Measurements from ENCODE around the gene SEL1L3.

SEL1L3 gene

GRCh38 chr4:25727711-25728493, 134.9 kb downstream of the SEL1L3 start:
- Histone ChIP-seq H3K4me3 (ENCODE audit: low read depth, low read length) (no peak overlapping the region), H3K27ac (ENCODE audit: extremely low read depth, low read depth, low read length) (no peak overlapping the region), H3K36me3 (ENCODE audit: control insufficient read depth in 2 of 2, insufficient read depth in 1 of 2, low read length in 2 of 2) (no peaks in the 10 kb centered on the region), H3K9me3 (ENCODE audit: control insufficient read depth, insufficient read depth, low read depth, low read length) (no peaks in the 10 kb centered on the region), H3K4me1 (ENCODE audit: control insufficient read depth, insufficient read depth, low read length) (no peaks in the 10 kb centered on the region)
- ChIA-PET CTCF (no interaction called here), POLR2A (no interaction called here)
- TF ChIP-seq ZNF248 (tag by site-specific recombination; IDR thresholded peaks at IDR 0.05) = no peak
- TF ChIP-seq ZNF184 (tag by site-specific recombination; IDR thresholded peaks at IDR 0.05) = no peak
- no peak for TF ChIP-seq GLIS1 (tag by site-specific recombination; IDR thresholded peaks at IDR 0.05)
- TF ChIP-seq ZSCAN18 (tag by site-specific recombination; IDR thresholded peaks at IDR 0.05) = no peak
- TF ChIP-seq ZNF629 (tag by site-specific recombination; IDR thresholded peaks at IDR 0.05) = no peak
- no peak for TF ChIP-seq OSR2 (tag by site-specific recombination; IDR thresholded peaks at IDR 0.05)
- no peak for TF ChIP-seq TSHZ1 (tag by site-specific recombination; IDR thresholded peaks at IDR 0.05; ENCODE audit: borderline replicate concordance)
- no peak for TF ChIP-seq ZNF560 (tag by site-specific recombination; IDR thresholded peaks at IDR 0.05; ENCODE audit: borderline replicate concordance)
- TF ChIP-seq SCRT2 (tag by site-specific recombination; IDR thresholded peaks at IDR 0.05) = no peak
- no peak for TF ChIP-seq ZNF843 (tag by site-specific recombination; IDR thresholded peaks at IDR 0.05)
- TF ChIP-seq YY2 (tag by site-specific recombination; IDR thresholded peaks at IDR 0.05) = no peak
- no peak for TF ChIP-seq ZNF518A (tag by site-specific recombination; conservative IDR thresholded peaks at IDR 0.05; ENCODE audit: low read depth)
- TF ChIP-seq ZNF148 (tag by site-specific recombination; IDR thresholded peaks at IDR 0.05; ENCODE audit: borderline replicate concordance) = no peak
- no peak for TF ChIP-seq ZNF626 (tag by site-specific recombination; IDR thresholded peaks at IDR 0.05)
